ENCODE measurements around the gene SYNPO.

Gene SYNPO

GRCh38 chr5:150623878-150624216 lies 16.6 kb upstream of the SYNPO start:
- no peak for DNase-seq (ENCODE audit: low spot score in 2 of 2)
- H3K36me3 ChIP-seq (replicated peaks): no peaks in the 10 kb centered on the region
- peaks cover 6% of the 10 kb centered on the region for H3K4me1 ChIP-seq
- no peak overlapping the region for H3K4me3 ChIP-seq
- no peaks in the 10 kb centered on the region for H3K27me3 ChIP-seq (ENCODE audit: low read depth)
- H3K9me3 ChIP-seq: no peaks in the 10 kb centered on the region
- in situ Hi-C loops (cut with MboI; ENCODE audit: low sequenced_read_pairs): no loop called here

GRCh38 chr5:150624334-150625163 lies 15.9 kb upstream of the SYNPO start:
- DNase-seq (ENCODE audit: low spot score in 2 of 2): peak in 1 of 2 experiments; percentile 56
- Histone ChIP-seq H3K36me3 (replicated peaks) (no peaks in the 10 kb centered on the region), H3K4me1 (peaks cover 6% of the 10 kb centered on the region), H3K9me3 (no peaks in the 10 kb centered on the region), H3K4me3 (peak overlapping the region; percentile 36), H3K27me3 (ENCODE audit: low read depth) (no peaks in the 10 kb centered on the region)
- in situ Hi-C loops (cut with MboI; ENCODE audit: low sequenced_read_pairs): no loop called here

DNA sequence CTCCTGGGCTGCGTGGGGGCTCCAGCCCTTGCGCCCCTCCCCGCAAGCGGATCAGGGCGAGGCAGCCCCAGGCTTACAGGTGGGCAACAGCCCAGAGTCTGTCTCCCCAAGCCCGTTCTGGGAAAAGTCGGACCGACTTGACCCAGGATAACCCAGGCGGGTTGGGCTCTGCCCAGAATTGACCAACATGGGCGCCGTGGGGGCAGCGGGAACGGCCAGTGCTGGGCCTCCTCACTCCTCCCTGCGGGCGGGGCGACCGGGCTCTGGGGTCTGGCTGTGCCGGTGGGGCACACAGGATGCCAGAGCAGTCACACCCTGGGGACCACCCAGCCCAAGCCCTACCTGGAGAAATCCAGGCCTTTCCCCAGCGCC lies 15.3 kb upstream of the SYNPO start:
- no peaks in the 10 kb centered on the region for H3K27me3 ChIP-seq (ENCODE audit: low read depth)
- in situ Hi-C loops (cut with MboI; ENCODE audit: low sequenced_read_pairs): no loop called here
- H3K4me1 ChIP-seq: peaks cover 6% of the 10 kb centered on the region
- DNase-seq (ENCODE audit: low spot score in 2 of 2): no peak
- H3K4me3 ChIP-seq: peak overlapping the region; percentile 36
- H3K9me3 ChIP-seq: no peaks in the 10 kb centered on the region
- H3K36me3 ChIP-seq (replicated peaks): no peaks in the 10 kb centered on the region

DNA sequence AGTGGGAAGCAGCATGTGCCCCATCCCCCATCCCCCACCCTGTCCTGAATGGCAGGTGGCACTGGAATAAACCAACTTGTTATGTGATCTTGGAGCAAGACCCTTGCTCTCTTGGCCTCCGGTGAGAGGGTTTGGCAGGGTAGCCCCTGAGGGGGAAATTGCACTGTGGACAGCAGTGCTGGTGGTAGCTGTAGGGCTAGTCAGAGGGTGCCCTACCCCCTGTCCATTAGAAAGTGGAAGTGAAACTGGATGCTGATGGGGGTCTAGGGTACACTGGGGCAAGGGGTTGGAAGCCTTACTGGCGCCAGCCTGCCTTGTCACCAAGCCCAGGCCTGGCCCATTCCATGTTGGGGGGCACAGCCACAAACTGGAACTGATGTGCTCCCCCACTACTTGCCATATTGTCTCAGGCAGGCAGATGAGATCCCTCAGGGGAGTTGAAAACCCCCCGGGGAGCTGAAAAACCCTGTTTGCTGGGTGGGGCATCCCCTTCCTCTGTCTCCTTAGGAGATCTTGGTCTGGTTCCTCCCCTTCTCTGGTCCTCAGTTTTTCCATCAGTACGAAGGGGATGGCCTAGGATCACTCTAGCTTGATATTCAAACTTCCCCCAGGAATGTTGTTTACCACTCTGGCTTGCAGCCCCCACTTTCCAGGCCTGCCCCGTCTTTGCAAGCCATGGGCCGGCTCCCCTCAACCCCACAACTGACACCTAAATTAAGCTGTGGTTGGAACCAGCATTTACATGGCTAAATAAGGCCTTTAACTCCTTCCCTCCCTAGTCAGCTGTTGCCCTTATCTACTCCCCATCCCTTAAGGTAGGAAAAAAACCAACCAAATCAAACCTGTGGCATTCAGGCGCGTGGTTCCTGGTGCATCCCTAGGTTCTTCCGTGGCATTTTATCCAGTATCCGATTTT lies 14.4 kb upstream of the SYNPO start:
- no peak for DNase-seq (ENCODE audit: low spot score in 2 of 2)
- Histone ChIP-seq H3K27me3 (ENCODE audit: low read depth) (no peaks in the 10 kb centered on the region), H3K4me3 (no peak overlapping the region), H3K4me1 (peaks cover 6% of the 10 kb centered on the region; the same call in 1 of the 2 replicates), H3K9me3 (no peaks in the 10 kb centered on the region), H3K36me3 (replicated peaks) (no peaks in the 10 kb centered on the region)
- in situ Hi-C loops (cut with MboI; ENCODE audit: low sequenced_read_pairs): no loop called here

- Histone ChIP-seq H3K27me3 (ENCODE audit: low read depth) (no peaks in the 10 kb centered on the region), H3K4me3 (no peak overlapping the region), H3K4me1 (peaks cover 6% of the 10 kb centered on the region; the same call in 1 of the 2 replicates), H3K36me3 (replicated peaks) (no peaks in the 10 kb centered on the region), H3K9me3 (no peaks in the 10 kb centered on the region)
- in situ Hi-C loops (cut with MboI; ENCODE audit: low sequenced_read_pairs): no loop called here
- DNase-seq (ENCODE audit: low spot score in 2 of 2): no peak
Observed at GRCh38 chr5:150626853-150627276, 13.6 kb upstream of the SYNPO start.

- peaks cover 6% of the 10 kb centered on the region; the same call in 1 of the 2 replicates for H3K4me1 ChIP-seq
- no peaks in the 10 kb centered on the region for H3K9me3 ChIP-seq
- no peak for DNase-seq (ENCODE audit: low spot score in 2 of 2)
Observed at GRCh38 chr5:150627731-150628545, 12.5 kb upstream of the SYNPO start.

DNA sequence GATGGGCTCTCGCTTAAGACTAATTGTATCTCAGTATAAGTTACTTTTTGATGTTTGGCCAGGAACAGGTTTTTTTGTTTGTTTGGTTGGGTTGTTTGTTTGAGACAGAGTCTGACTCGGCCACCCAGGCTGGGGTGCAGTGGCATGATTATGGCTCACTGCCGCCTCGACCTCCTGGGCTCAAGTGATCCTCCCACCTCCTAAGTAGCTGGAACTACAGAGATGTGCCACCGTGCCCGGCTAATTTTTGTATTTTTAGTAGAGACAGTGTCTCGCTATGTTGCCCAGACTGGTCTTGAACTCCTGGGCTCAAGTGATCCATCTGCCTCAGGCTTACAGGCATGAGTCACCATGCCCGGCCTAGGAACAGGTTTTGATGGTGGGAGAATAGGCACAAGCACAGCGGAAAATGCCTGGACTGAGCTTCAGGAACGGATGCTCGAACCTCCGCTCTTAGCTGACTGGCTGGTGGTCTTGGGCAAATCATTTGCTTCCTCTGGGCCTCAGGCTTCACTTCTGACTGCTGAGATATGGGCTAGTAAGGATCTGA lies 11.4 kb upstream of the SYNPO start:
- H3K9me3 ChIP-seq: no peaks in the 10 kb centered on the region
- no peak for DNase-seq (ENCODE audit: low spot score in 2 of 2)
- no peaks in the 10 kb centered on the region for H3K36me3 ChIP-seq (replicated peaks)
- no peaks in the 10 kb centered on the region for H3K27me3 ChIP-seq (ENCODE audit: low read depth)
- H3K4me3 ChIP-seq: no peak overlapping the region
- peaks cover 6% of the 10 kb centered on the region; the same call in 1 of the 2 replicates for H3K4me1 ChIP-seq
- in situ Hi-C loops (cut with MboI; ENCODE audit: low sequenced_read_pairs): no loop called here

More at GRCh38 chr5:150627731-150628545, 12.5 kb upstream of the SYNPO start:
- Histone ChIP-seq H3K4me3 (no peak overlapping the region), H3K27me3 (ENCODE audit: low read depth) (no peaks in the 10 kb centered on the region), H3K36me3 (replicated peaks) (no peaks in the 10 kb centered on the region)
- in situ Hi-C loops (cut with MboI; ENCODE audit: low sequenced_read_pairs): no loop called here

- Histone ChIP-seq H3K36me3 (replicated peaks) (no peaks in the 10 kb centered on the region), H3K4me3 (no peak overlapping the region), H3K27me3 (ENCODE audit: low read depth) (no peaks in the 10 kb centered on the region), H3K9me3 (no peaks in the 10 kb centered on the region), H3K4me1 (peaks cover 3% of the 10 kb centered on the region; the same call in 1 of the 2 replicates)
- DNase-seq (ENCODE audit: low spot score in 2 of 2): no peak
- in situ Hi-C loops (cut with MboI; ENCODE audit: low sequenced_read_pairs): no loop called here
Observed at GRCh38 chr5:150630016-150630415, 10.4 kb upstream of the SYNPO start.

DNA sequence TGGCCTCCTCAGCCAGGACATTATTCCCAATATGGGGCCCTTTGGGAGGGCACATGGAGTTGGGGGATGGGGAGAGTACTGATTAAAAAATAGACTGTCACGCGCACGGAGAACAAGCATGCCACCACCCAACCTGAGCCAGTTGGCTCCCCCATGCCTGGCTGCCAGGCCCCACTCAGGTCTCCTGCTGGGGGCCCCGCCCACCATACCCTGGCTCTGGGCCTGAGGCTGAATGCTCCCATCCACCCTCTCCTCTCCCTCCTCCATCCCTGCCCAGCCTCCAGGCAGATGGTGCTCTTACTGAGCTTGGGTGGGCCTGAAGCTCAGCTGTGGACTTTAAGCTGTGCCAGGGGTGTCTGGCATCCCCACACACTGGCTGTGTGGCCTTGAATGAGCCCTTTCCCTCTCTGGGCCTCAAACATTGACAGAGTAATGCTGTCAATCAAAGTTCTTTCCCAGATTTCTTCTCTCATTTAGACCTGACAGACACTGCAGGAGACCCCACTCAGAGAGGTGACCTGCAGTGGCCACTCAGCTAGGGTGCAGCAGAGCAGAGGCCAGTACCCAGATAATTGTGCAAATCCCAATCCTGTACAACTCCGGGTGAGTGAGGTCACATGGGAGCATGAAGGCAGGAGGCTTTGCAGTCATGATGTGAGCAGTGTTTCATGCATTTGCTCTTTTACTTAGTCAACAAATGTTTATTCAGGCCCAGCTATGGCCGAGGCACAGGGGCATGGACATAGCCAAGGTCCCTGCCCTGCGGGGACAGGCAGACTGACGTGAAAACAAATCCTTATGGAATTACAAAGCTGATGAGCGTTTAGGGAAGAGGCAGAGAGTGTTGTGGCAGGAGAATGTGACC lies 9.8 kb upstream of the SYNPO start:
- Histone ChIP-seq H3K36me3 (replicated peaks) (no peaks in the 10 kb centered on the region), H3K4me3 (no peak overlapping the region), H3K4me1 (no peaks in the 10 kb centered on the region), H3K27me3 (ENCODE audit: low read depth) (no peaks in the 10 kb centered on the region), H3K9me3 (no peaks in the 10 kb centered on the region)
- no peak for DNase-seq (ENCODE audit: low spot score in 2 of 2)
- in situ Hi-C loops (cut with MboI; ENCODE audit: low sequenced_read_pairs): no loop called here

- no peak overlapping the region for H3K4me3 ChIP-seq
- H3K4me1 ChIP-seq: no peaks in the 10 kb centered on the region
- in situ Hi-C loops (cut with MboI; ENCODE audit: low sequenced_read_pairs): no loop called here
Observed at GRCh38 chr5:150631326-150631701, 9.1 kb upstream of the SYNPO start.

DNA sequence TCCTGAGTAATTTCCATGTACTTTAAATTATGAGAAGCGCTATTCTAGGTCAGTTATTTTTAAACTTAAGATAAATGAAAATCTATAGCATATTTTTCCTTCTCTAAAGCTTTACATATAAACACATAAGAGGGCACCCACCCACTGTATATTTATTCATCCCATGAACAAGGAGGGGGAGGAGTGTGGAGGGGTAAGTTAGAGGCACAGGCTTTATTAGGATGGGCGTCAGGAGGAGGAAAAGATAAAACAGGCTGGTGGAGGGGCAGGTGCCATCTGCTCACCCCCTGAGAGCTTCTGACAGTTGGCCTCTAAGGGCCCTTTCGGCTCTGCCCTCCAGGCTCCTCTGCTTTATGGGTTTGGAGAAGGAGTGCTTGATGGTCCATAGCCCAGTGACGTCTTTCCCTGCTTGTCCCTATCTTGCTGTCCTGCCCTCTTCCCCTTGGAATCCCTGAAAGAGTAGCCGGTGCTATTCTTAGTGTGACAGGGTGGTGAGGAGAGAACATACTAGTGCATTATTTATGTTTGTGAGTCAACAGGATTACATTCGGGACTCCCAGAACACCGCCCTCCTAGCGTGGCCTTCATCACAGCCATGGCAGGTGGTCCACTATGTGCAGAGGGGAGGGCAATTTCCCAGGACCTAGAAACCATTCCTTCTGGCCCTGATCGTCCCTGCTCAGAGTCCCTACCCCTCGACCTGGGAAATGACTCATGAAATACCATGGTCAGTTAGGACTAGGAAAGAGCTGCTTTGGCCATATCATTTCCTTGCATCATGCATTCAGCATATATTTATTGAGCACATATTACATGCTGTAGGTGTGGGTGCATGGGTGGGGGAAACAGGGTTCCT lies 7.9 kb upstream of the SYNPO start:
- Histone ChIP-seq H3K4me1 (peaks cover 5% of the 10 kb centered on the region), H3K4me3 (no peak overlapping the region), H3K9me3 (no peaks in the 10 kb centered on the region), H3K27me3 (ENCODE audit: low read depth) (no peaks in the 10 kb centered on the region), H3K36me3 (replicated peaks) (no peaks in the 10 kb centered on the region)
- in situ Hi-C loops (cut with MboI; ENCODE audit: low sequenced_read_pairs): no loop called here
- DNase-seq (ENCODE audit: low spot score in 2 of 2): no peak

More at GRCh38 chr5:150631326-150631701, 9.1 kb upstream of the SYNPO start:
- no peaks in the 10 kb centered on the region for H3K36me3 ChIP-seq (replicated peaks)
- no peaks in the 10 kb centered on the region for H3K27me3 ChIP-seq (ENCODE audit: low read depth)
- DNase-seq (ENCODE audit: low spot score in 2 of 2): no peak
- no peaks in the 10 kb centered on the region for H3K9me3 ChIP-seq

GRCh38 chr5:150633429-150633828 lies 7.0 kb upstream of the SYNPO start:
- no peak for DNase-seq (ENCODE audit: low spot score in 2 of 2)
- no peaks in the 10 kb centered on the region for H3K9me3 ChIP-seq
- H3K4me3 ChIP-seq: no peak overlapping the region
- in situ Hi-C loops (cut with MboI; ENCODE audit: low sequenced_read_pairs): no loop called here
- H3K4me1 ChIP-seq: peaks cover 8% of the 10 kb centered on the region
- no peaks in the 10 kb centered on the region for H3K36me3 ChIP-seq (replicated peaks)
- H3K27me3 ChIP-seq (ENCODE audit: low read depth): no peaks in the 10 kb centered on the region

Measured in HAP-1 (cell line).